ENCODE data around the gene VRK3. TPM values are rescaled to one million over a fixed set of nuclear protein-coding genes. Genes with fewer than 3 reads are reported as not detected.
"Not testable (repeated sequence)": the region's sequence is repeated elsewhere in the genome, so short reads cannot be mapped to it uniquely, and the experiment has no call there.

Gene VRK3
- polyA plus RNA-seq (ENCODE audit: insufficient read length in 3 of 3) = 10 to 100 TPM; 45.1 to 51.0 (median 46.3) TPM

GRCh38 chr19:50025022-50025793 lies at the start of gene VRK3:
Gene VRK3 (minus strand): TSS chr19:50025372. CDS start chr19:50016162, 9,210 bp downstream.
- DNase-seq (ENCODE audit: low read depth in 3 of 3, low spot score in 2 of 3) = peak; percentile 100

- not testable (repeated sequence) for DNase-seq (ENCODE audit: low read depth in 3 of 3, low spot score in 2 of 3)
Observed at GRCh38 chr19:50068382-50068781, 43.2 kb upstream of the VRK3 start.

- no peak for DNase-seq (ENCODE audit: low read depth in 3 of 3, low spot score in 2 of 3)
Observed at GRCh38 chr19:50067575-50067974, 42.4 kb upstream of the VRK3 start.

- DNase-seq (ENCODE audit: low read depth in 3 of 3, low spot score in 2 of 3) = no peak
Observed at GRCh38 chr19:50065938-50066337, 40.8 kb upstream of the VRK3 start.

- no peak for DNase-seq (ENCODE audit: low read depth in 3 of 3, low spot score in 2 of 3)
Observed at GRCh38 chr19:50061650-50062049, 36.5 kb upstream of the VRK3 start.

- DNase-seq (ENCODE audit: low read depth in 3 of 3, low spot score in 2 of 3) = no peak
Observed at GRCh38 chr19:50060107-50060506, 34.9 kb upstream of the VRK3 start.

GRCh38 chr19:50059045-50059444 lies 33.9 kb upstream of the VRK3 start:
- no peak for DNase-seq (ENCODE audit: low read depth in 3 of 3, low spot score in 2 of 3)

- no peak for DNase-seq (ENCODE audit: low read depth in 3 of 3, low spot score in 2 of 3)
Observed at GRCh38 chr19:50058425-50058824, 33.3 kb upstream of the VRK3 start.

GRCh38 chr19:50053119-50053518 lies 27.9 kb upstream of the VRK3 start:
- DNase-seq (ENCODE audit: low read depth in 3 of 3, low spot score in 2 of 3) = no peak

- DNase-seq (ENCODE audit: low read depth in 3 of 3, low spot score in 2 of 3) = no peak
Observed at GRCh38 chr19:50051964-50052363, 26.8 kb upstream of the VRK3 start.

GRCh38 chr19:50051228-50051895 lies 26.2 kb upstream of the VRK3 start:
- DNase-seq (ENCODE audit: low read depth in 3 of 3, low spot score in 2 of 3) = peak in 1 of 3 donors; percentile 10

- DNase-seq (ENCODE audit: low read depth in 3 of 3, low spot score in 2 of 3) = peak; percentile 76 to 81 (median 78)
Observed at GRCh38 chr19:50050406-50051227, 25.4 kb upstream of the VRK3 start.

GRCh38 chr19:50047671-50048070 lies 22.5 kb upstream of the VRK3 start:
- DNase-seq (ENCODE audit: low read depth in 3 of 3, low spot score in 2 of 3) = no peak

GRCh38 chr19:50046649-50047503 lies 21.7 kb upstream of the VRK3 start:
- peak in 2 of 3 donors; percentile 50 to 56 for DNase-seq (ENCODE audit: low read depth in 3 of 3, low spot score in 2 of 3)

GRCh38 chr19:50044922-50045321 lies 19.8 kb upstream of the VRK3 start:
- DNase-seq (ENCODE audit: low read depth in 3 of 3, low spot score in 2 of 3) = no peak

- DNase-seq (ENCODE audit: low read depth in 3 of 3, low spot score in 2 of 3) = no peak
Observed at GRCh38 chr19:50043967-50044366, 18.8 kb upstream of the VRK3 start.

GRCh38 chr19:50042363-50043024 lies 17.3 kb upstream of the VRK3 start:
- no peak for DNase-seq (ENCODE audit: low read depth in 3 of 3, low spot score in 2 of 3)

- DNase-seq (ENCODE audit: low read depth in 3 of 3, low spot score in 2 of 3) = no peak
Observed at GRCh38 chr19:50040967-50041366, 15.8 kb upstream of the VRK3 start.

- no peak for DNase-seq (ENCODE audit: low read depth in 3 of 3, low spot score in 2 of 3)
Observed at GRCh38 chr19:50039968-50040367, 14.8 kb upstream of the VRK3 start.

- no peak for DNase-seq (ENCODE audit: low read depth in 3 of 3, low spot score in 2 of 3)
Observed at GRCh38 chr19:50036908-50037307, 11.7 kb upstream of the VRK3 start.
